HG03442 (cell line): Measurements from ENCODE around the gene SPEN.
"Not testable (repeated sequence)": the region's sequence is repeated elsewhere in the genome, so short reads cannot be mapped to it uniquely, and the experiment has no call there.

Experiments
- ATAC-seq: cut with Tn5 transposase; IDR thresholded peaks from one replicate; pipeline ENCODE4 v1.9.1; 2021; ENCODE audit warnings: mild to moderate bottlenecking, moderate library complexity; ENCODE audit not compliant: unreplicated experiment

The SPEN gene

DNA sequence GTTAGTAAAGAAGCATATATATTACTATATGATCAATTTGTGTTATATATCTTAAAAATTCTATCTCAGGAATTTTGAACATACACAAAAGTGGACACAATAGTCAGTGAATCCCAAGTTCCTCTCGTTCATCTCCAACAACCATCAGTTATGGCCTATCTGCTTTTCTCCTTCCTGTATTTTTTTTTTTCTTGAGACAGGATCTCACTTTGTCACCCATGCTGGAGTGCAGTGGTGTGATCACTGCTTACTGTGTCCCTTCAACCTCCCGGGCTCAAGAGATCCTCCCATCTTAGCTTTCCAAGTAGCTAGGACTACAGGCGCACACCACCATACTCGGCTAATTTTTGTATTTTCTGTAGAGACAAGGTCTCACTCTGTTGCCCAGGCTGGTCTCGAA is 9.4 kb downstream of the SPEN start:
- no peak for ATAC-seq

- no peak for ATAC-seq
Measured at GRCh38 chr1:15858069-15858670, 10.7 kb downstream of the SPEN start.

DNA sequence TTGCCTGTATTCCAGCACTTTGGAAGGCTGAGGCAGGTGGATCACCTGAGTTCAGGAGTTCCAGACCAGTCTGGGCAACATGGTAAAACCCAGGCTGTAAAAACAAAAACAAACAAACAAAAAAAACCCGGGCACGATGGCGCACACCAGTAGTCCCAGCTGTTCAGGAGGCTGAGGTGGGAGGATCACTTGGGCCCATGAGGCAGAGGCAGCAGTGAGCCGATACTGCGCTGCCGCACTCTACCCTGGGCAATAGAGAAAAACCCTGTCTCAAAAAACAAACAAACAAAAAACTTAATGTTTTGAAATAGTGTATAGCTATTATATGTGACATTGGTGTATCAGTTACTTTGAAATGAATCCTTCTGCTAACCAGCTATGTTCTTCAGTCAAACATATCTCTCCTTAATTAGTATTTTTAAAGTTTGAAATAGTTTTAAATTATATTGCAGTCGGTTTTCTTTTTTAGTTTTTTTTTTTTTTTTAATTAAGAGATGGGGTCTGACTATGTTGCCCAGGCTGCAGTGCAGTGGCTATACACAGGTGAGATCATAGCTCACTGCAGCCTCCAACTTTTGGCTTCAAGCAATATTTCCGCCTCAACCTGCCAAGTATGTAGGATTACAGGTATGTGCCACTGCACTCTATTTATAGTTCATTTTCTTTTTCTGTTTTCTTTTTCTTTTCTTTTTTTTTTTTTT is 11.3 kb downstream of the SPEN start:
- ATAC-seq: no peak

- no peak for ATAC-seq
Measured at GRCh38 chr1:15863156-15863901, 15.8 kb downstream of the SPEN start.

- no peak for ATAC-seq
Measured at GRCh38 chr1:15866721-15867201, 19.3 kb downstream of the SPEN start.

GRCh38 chr1:15867288-15867687 is 19.8 kb downstream of the SPEN start:
- no peak for ATAC-seq

- ATAC-seq: no peak
Measured at GRCh38 chr1:15869413-15869812, 21.9 kb downstream of the SPEN start.

- no peak for ATAC-seq
Measured at GRCh38 chr1:15870421-15870820, 22.9 kb downstream of the SPEN start.

GRCh38 chr1:15874471-15874870 is 27.0 kb downstream of the SPEN start:
- ATAC-seq: no peak

DNA sequence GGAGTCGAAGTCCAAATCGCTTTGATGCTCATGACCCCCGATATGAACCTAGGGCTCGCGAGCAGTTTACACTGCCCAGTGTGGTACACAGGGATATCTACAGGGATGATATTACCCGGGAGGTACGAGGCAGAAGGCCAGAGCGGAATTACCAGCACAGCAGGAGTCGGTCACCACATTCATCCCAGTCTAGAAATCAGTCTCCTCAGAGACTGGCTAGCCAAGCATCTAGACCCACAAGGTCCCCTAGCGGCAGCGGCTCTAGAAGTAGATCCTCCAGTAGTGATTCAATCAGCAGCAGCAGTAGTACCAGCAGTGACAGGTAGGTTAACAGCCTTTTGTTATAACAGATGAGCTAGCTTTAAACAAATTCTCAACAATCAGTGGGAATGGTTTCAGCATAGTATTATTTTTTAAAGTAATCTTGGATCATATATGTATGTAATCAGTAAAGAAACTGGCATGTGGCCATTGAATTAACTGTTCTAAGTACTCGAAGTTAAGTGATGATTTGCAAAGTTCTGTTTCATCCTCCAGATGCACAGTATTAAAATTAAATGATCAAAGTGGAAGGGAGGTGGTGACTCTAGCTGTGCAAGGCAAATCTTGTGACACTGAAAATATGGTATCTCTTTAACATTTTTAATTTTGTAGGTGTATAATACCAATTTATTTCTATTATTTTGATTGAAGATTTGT is 29.0 kb downstream of the SPEN start:
- no peak for ATAC-seq

DNA sequence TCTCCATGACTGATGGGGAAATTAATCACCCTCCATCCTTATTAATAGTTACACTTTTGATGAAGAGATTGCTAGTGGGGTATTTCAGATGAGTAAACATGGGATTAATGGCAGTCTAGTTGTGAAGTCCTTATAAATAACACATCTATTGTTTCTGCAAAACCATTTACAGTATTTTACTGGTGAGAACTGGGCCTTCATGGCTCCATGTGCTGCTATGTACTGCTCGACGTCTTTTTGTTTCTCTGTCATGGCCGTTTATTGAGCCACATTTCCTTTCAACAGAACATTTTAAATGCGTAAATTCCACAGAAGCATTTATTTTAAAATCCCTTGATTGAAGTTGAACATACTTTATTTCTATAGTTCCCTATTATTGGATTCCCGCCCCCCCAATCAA is 34.5 kb downstream of the SPEN start:
- no peak for ATAC-seq

GRCh38 chr1:15882665-15883064 is 35.2 kb downstream of the SPEN start:
- ATAC-seq: no peak

- ATAC-seq: no peak
Measured at GRCh38 chr1:15883326-15883725, 35.8 kb downstream of the SPEN start.

- no peak for ATAC-seq
Measured at GRCh38 chr1:15884477-15884876, 37.0 kb downstream of the SPEN start.

GRCh38 chr1:15885269-15885668 is 37.8 kb downstream of the SPEN start:
- ATAC-seq: no peak

GRCh38 chr1:15885701-15886610 is 38.4 kb downstream of the SPEN start:
- no peak for ATAC-seq

DNA sequence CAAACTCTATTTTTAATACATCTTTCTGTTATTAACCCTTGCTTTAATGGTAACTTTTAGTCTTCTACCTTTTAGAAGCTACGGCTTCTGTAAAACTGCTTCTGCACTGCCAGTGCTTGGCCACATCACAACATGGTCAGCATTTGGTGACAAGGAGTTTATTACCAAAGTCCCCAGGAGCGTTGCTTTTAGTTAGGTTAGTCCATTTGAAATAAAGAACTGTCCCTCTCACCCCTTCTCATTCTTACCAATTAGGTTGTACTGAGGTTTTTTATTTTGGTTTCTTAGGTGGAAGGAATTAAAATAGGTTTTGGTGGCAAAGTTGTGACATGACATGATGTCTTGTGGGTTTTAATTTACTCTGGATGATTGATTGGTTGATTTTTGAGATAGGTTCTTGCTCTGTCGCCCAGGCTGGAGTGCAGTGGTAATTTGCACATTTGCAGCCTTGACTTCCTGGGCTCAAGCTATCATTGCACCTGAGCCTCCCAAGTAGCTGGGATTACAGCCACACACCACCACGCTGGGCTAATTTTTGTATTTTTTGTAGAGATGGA is 39.2 kb downstream of the SPEN start:
- no peak for ATAC-seq

- not testable (repeated sequence) for ATAC-seq
Measured at GRCh38 chr1:15892857-15893599, 45.5 kb downstream of the SPEN start.

DNA sequence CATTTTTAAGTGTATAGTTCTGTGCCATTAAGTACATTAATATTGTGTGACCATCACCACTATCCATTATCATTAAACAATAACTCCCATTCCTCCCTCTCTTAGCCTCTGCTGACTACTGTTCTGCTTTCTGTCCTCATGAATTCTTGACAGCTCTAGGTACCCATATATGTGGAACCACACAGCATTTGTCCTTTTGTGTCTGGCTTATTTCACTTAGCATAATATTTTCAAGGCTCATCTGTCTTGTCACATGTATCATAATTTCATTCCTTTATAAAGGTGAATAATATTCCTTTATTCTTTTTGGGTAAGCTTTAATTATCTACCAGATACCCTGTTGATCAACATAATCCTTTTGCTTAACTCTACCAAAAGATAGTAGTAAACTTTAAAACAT is 47.7 kb downstream of the SPEN start:
- ATAC-seq: no peak
